ENCODE data around the gene GPX1. TPM values are rescaled to one million over a fixed set of nuclear protein-coding genes. Genes with fewer than 3 reads are reported as not detected.
"Not testable (repeated sequence)": the region's sequence is repeated elsewhere in the genome, so short reads cannot be mapped to it uniquely, and the experiment has no call there.

GPX1 gene
- 328 and 360 TPM in 2 replicates for total RNA-seq
- 371 and 429 TPM in 2 replicates for polyA plus RNA-seq

DNA sequence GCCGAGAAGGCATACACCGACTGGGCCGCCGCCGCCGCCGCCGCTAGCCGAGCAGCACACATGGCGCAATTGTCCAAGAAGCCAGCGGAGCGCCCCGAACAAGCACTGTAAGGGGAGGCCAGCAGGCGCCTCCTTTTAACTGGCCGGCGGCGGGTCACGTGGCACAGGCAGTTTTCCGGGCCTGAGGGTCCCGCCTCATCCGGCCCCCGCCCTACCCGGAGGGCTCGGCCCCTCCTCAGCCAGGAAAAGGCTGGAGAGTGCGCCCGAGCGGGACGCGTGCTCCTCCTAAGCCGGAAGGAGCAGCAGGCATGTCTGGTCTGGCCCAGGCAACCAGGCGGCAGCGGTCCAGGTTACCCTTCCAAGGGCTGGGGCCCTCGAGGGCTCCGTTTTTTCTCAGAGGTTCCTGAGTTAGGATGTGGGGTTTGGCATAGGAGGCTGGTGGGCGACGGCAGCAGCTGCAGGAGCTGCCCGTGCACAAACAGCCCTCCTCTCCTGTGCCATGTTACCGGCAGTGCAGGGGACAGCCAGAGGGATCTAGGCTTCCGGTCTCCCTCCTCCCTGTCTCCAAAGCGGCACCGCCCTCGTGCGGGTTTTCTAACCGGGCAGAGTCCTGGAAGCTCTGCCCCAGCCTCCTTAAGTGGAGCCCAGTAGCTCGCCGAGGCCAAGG lies at the start of gene GPX1:
Gene GPX1, minus strand, starts transcription at position 137 of the 667 bp plus-strand sequence. Its CDS starts 75 bp downstream, at position 62.
- Histone ChIP-seq H3K27me3 (no peaks in the 10 kb centered on the region), H3K4me1 (ENCODE audit: low read depth) (peaks cover 5% of the 10 kb centered on the region), H3K9me3 (ENCODE audit: low read depth) (no peaks in the 10 kb centered on the region), H3K36me3 (peaks cover 16% of the 10 kb centered on the region), H3K27ac (peak within 1 kb of the TSS; percentile 82), H3K4me3 (peak within 1 kb of the TSS; percentile 53)
- peak; percentile 97 to 98 for DNase-seq (ENCODE audit: low read depth in 1 of 2, low spot score in 1 of 2)
- TF ChIP-seq CTCF (IDR thresholded peaks at IDR 0.05; ENCODE audit: low read depth, low read length) = no peak

DNA sequence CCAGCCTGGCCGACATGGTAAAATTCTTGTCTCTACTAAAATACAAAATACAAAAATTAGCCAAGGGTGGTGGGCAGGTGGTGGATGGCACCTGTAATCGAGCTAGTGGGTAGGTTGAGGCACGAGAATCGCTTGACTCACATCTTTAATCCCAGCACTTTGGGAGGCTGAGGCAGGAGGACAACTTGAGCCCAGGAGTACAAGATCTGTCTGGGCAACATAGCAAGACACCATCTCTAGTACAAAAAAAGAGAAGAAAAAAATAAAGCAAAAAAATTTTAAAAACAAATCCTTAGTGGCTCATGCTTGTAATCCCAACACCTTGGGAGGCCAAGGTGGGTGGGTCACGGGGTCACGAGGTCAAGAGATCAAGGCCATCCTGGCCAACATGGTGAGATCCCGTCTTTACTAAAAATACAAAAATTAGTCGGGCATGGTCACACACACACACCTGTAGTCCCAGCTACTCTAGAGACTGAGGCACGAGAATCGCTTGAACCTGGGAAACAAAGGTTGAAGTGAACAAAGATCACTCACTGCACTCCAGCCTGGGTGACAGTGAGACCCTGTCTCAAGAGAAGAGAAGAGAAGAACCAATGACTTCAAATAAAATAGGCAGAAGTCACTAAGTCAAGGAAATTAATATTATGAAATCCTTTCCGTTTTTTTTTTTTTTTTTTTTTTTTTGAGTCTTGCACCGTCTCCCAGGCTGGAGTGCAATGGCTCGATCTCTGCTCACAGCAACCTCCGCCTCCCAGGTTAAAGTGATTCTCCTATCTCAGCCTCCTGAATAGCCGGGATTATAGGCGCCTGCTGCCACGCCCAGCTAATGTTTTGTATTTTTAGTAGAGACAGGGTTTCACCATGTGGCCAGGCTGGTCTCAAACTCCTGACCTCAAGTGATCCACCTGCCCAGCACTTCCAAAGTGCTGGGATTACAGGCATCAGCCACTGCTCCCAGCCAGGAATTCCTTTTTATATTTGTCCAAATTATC lies 48.7 kb upstream of the GPX1 start:
- H3K36me3 ChIP-seq = peaks cover 2% of the 10 kb centered on the region
- TF ChIP-seq CTCF (IDR thresholded peaks at IDR 0.05; ENCODE audit: low read depth, low read length) = no peak
- peaks cover 24% of the 10 kb centered on the region for H3K4me1 ChIP-seq (ENCODE audit: low read depth)
- peak overlapping the region; percentile 62 for H3K27ac ChIP-seq
- no peak overlapping the region for H3K4me3 ChIP-seq
- H3K9me3 ChIP-seq (ENCODE audit: low read depth) = no peaks in the 10 kb centered on the region
- H3K27me3 ChIP-seq = no peaks in the 10 kb centered on the region
- no peak for DNase-seq (ENCODE audit: low read depth in 1 of 2, low spot score in 1 of 2)

- not testable (repeated sequence) for H3K36me3 ChIP-seq; DNase-seq (ENCODE audit: low read depth in 1 of 2, low spot score in 1 of 2); H3K27me3 ChIP-seq; H3K4me3 ChIP-seq; H3K9me3 ChIP-seq (ENCODE audit: low read depth)
- H3K27ac ChIP-seq = peak overlapping the region; percentile 62
- peaks cover 23% of the 10 kb centered on the region for H3K4me1 ChIP-seq (ENCODE audit: low read depth)
These were observed 47.4 kb upstream of the GPX1 start for GRCh38 chr3:49405570-49405969.

DNA sequence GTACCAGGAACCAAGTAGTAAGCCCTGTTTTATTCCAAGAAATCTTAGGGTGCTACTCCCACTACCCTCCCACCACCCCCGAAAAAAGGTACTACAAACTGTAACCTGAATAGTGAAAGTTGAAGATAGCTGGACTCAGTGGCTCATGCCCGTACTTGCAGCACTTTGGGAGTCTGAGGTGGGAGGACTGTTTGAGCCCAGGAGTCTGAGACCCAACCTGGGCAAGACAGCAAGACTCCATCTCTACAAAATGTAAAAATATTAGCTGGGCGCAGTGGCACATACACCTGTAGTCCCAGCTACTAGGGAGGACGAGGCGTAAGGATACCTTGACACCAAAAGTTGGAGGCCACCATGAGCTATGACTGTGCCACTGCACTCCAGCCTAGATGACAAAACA lies 45.7 kb upstream of the GPX1 start:
- Histone ChIP-seq H3K4me1 (ENCODE audit: low read depth) (peaks cover 12% of the 10 kb centered on the region), H3K27me3 (no peaks in the 10 kb centered on the region), H3K9me3 (ENCODE audit: low read depth) (no peaks in the 10 kb centered on the region), H3K27ac (no peak overlapping the region), H3K4me3 (no peak overlapping the region), H3K36me3 (peaks cover 2% of the 10 kb centered on the region)
- no peak for TF ChIP-seq CTCF (IDR thresholded peaks at IDR 0.05; ENCODE audit: low read depth, low read length)
- DNase-seq (ENCODE audit: low read depth in 1 of 2, low spot score in 1 of 2) = no peak

GRCh38 chr3:49401766-49402165 lies 43.6 kb upstream of the GPX1 start:
- TF ChIP-seq CTCF (IDR thresholded peaks at IDR 0.05; ENCODE audit: low read depth, low read length) = no peak
- Histone ChIP-seq H3K9me3 (ENCODE audit: low read depth) (no peaks in the 10 kb centered on the region), H3K4me1 (ENCODE audit: low read depth) (peaks cover 12% of the 10 kb centered on the region), H3K4me3 (no peak overlapping the region), H3K36me3 (peaks cover 2% of the 10 kb centered on the region), H3K27me3 (no peaks in the 10 kb centered on the region), H3K27ac (no peak overlapping the region)
- no peak for DNase-seq (ENCODE audit: low read depth in 1 of 2, low spot score in 1 of 2)
